Lower lobe of right lung (tissue), 2 donors: Measurements from ENCODE around the gene NKPD1. TPM values are rescaled to one million over a fixed set of nuclear protein-coding genes. Genes with fewer than 3 reads are reported as not detected.

ENCODE experiments used
- ATAC-seq, 2 donors: fragments of 200-7000 bp; cut with Tn5 transposase; one replicate each; pipeline ENCODE4 v1.9.1; 2020 to 2022; ENCODE audit warnings: mild to moderate bottlenecking in 2 of 2, moderate library complexity in 2 of 2
- DNase-seq: peaks from one replicate; pipeline ENCODE4 v3.0.0-alpha.2; 2020
- H3K27ac ChIP-seq: fragments of 200-600 bp; one replicate; pipeline ENCODE4 v1.8.0; 2022
- H3K27me3 ChIP-seq: fragments of 200-600 bp; one replicate; pipeline ENCODE4 v1.8.0; 2022; ENCODE audit warnings: low read depth
- H3K36me3 ChIP-seq: fragments of 200-600 bp; one replicate; pipeline ENCODE4 v1.8.0; 2022; ENCODE audit warnings: mild to moderate bottlenecking
- H3K4me1 ChIP-seq: fragments of 200-600 bp; one replicate; pipeline ENCODE4 v1.8.0; 2022
- H3K4me3 ChIP-seq: fragments of 200-600 bp; one replicate; pipeline ENCODE4 v1.8.0; 2022; ENCODE audit warnings: mild to moderate bottlenecking
- H3K9me3 ChIP-seq: fragments of 200-600 bp; one replicate; pipeline ENCODE4 v1.8.0; 2022
- CTCF ChIP-seq: fragments of 200-600 bp; IDR thresholded peaks from one replicate; pipeline ENCODE4 v1.8.0; 2022; ENCODE audit warnings: antibody characterized with exemption, mild to moderate bottlenecking
- intact Hi-C: fragments of 100-400 bp; cut with DNase I; formaldehyde crosslinking; loops from one replicate; pipeline ENCODE4 v1.11.0; 2022
- total RNA-seq: library from RNA; stranded (reverse); fragmentation: NEBNext Ultra II Directional; extraction: Animal tissue kit (Norgen Biotek cat#: 25700); gene quantifications from one replicate; pipeline ENCODE4 v1.2.1, GENCODE V29; 2021
- donor health status: DM: no; HTN: yes; CAD: no; lungs with severe emphysema.

NKPD1 gene
- total RNA-seq, 1 donor from 2014 or later, result not detected

GRCh38 chr19:45184115-45184514 is 23.3 kb upstream of the NKPD1 start:
- intact Hi-C loops, result no loop called here
- H3K36me3 ChIP-seq, result peaks cover 19% of the 10 kb centered on the region
- DNase-seq, result no peak
- no peak for TF ChIP-seq CTCF
- no peak for ATAC-seq
- H3K4me3 ChIP-seq, result no peak overlapping the region
- no peak overlapping the region for H3K27ac ChIP-seq
- H3K27me3 ChIP-seq, result no peaks in the 10 kb centered on the region
- H3K4me1 ChIP-seq, result peaks cover 20% of the 10 kb centered on the region
- no peaks in the 10 kb centered on the region for H3K9me3 ChIP-seq

DNA sequence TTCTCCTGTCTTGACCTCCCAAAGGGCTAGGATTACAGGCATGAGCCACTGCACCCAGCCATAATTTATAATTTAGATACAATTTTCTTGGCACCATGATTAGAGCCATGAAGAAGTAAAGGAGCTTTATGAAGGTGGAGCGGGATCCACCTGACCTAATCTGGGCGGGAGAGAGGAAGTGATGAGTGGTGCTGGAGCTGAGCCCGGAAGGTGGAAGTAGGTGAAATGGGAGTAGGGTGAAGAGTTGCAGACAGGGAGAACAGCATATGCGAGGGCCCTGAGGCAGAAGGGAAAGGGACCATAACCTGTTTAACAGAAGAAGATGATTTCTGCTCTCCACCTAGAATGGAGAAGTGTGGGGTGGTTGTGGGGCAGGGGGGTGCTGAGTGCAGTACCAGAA is 22.0 kb upstream of the NKPD1 start:
- no peak for TF ChIP-seq CTCF
- Histone ChIP-seq H3K4me3 (no peak overlapping the region), H3K27me3 (no peaks in the 10 kb centered on the region), H3K4me1 (peaks cover 20% of the 10 kb centered on the region), H3K27ac (no peak overlapping the region), H3K9me3 (no peaks in the 10 kb centered on the region), H3K36me3 (peaks cover 19% of the 10 kb centered on the region)
- intact Hi-C loops, result no loop called here
- ATAC-seq, result no peak
- DNase-seq, result no peak

- intact Hi-C loops, result no loop called here
- H3K27me3 ChIP-seq, result no peaks in the 10 kb centered on the region
- peaks cover 33% of the 10 kb centered on the region for H3K4me1 ChIP-seq
- H3K36me3 ChIP-seq, result peaks cover 19% of the 10 kb centered on the region
- H3K4me3 ChIP-seq, result no peak overlapping the region
- TF ChIP-seq CTCF, result no peak
- H3K27ac ChIP-seq, result no peak overlapping the region
- DNase-seq (no peak), ATAC-seq (no peak)
- no peaks in the 10 kb centered on the region for H3K9me3 ChIP-seq
Measured at GRCh38 chr19:45180936-45181335, 20.2 kb upstream of the NKPD1 start.

DNA sequence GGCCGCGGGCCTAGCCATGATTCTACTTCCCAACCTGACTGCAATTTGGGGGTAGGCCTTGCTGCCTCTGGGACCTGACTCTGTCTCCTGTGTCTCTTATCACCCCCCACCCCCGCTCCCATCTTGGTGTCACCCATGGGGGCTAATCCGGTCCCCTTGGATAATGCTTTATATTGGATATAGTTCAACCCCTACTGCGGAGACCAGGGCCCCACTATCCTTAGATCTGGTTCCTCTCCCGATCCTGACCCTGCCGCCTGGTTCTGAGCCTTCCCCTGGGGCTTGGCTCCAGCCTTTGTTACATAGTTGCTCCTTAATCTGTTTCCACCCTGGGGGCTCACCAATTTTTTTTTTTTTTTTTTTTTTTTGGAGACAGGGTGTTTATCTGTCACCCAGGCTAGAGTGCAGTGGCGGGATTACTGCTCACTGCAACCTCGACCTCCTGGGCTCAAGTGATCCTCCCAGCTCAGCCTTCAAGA is 19.1 kb upstream of the NKPD1 start:
- TF ChIP-seq CTCF, result no peak
- intact Hi-C loops, result no loop called here
- H3K4me1 ChIP-seq, result peaks cover 33% of the 10 kb centered on the region
- no peaks in the 10 kb centered on the region for H3K27me3 ChIP-seq
- no peak for DNase-seq
- ATAC-seq, result no peak
- peak overlapping the region; percentile 87 for H3K27ac ChIP-seq
- peaks cover 19% of the 10 kb centered on the region for H3K36me3 ChIP-seq
- no peaks in the 10 kb centered on the region for H3K9me3 ChIP-seq
- H3K4me3 ChIP-seq, result peak overlapping the region; percentile 85

- intact Hi-C loops, result no loop called here
- Histone ChIP-seq H3K4me1 (peaks cover 33% of the 10 kb centered on the region), H3K4me3 (peak overlapping the region; percentile 85), H3K9me3 (no peaks in the 10 kb centered on the region), H3K36me3 (peaks cover 19% of the 10 kb centered on the region), H3K27me3 (no peaks in the 10 kb centered on the region), H3K27ac (peak overlapping the region; percentile 87)
- no peak for TF ChIP-seq CTCF
- ATAC-seq (peak; percentile 0 to 7), DNase-seq (peak; percentile 68)
Measured at GRCh38 chr19:45179072-45179891, 18.5 kb upstream of the NKPD1 start.
